ENCODE data around the gene UNC119. TPM values are rescaled to one million over a fixed set of nuclear protein-coding genes. Genes with fewer than 3 reads are reported as not detected.

UNC119 gene
- total RNA-seq, 2 experiments from 2014 or later: 14.2 to 14.9 TPM

DNA sequence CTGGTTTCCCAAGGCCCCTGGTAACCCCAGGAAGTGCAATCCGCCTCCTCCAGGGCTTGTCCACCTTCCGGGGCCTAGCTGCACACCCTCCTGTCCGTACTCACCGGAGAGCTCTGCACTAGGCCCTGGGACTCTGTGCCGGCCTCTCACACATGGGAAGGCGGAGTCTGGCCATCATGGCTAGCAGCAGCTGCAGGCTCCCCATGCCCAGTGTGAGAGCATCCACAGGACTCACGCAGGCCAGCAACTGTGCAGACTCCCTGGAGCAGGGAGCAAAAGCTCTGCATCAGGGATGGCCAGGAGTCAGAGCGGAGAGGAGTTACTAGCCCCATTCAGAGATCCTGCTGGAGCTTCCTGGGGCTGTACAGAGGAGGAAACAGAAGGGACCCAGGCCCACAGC lies 26.0 kb downstream of the UNC119 start:
- Histone ChIP-seq H3K9me2 (ENCODE audit: insufficient read depth, low read length) (no peaks in the 10 kb centered on the region), H3K79me2 (ENCODE audit: insufficient read depth, low read depth, low read length) (no peaks in the 10 kb centered on the region), H3K4me2 (ENCODE audit: low read length) (no peak overlapping the region), H3K9me3 (ENCODE audit: low read length) (no peaks in the 10 kb centered on the region), H3K36me3 (ENCODE audit: insufficient read depth, low read length) (no peaks in the 10 kb centered on the region), H4K20me1 (ENCODE audit: insufficient read depth, low read length) (no peaks in the 10 kb centered on the region), H3K27ac (ENCODE audit: low read depth, low read length, poor library complexity, severe bottlenecking) (no peak overlapping the region), H3K4me3 (ENCODE audit: low read depth, low read length, poor library complexity, severe bottlenecking) (no peak overlapping the region), H3K4me1 (ENCODE audit: insufficient read depth, low read length, poor library complexity, severe bottlenecking) (no peaks in the 10 kb centered on the region), H2AFZ (ENCODE audit: low read length) (no peak overlapping the region)
- no TSS peak for BruUV-seq (replicated peaks)
- no peak for DNase-seq (ENCODE audit: low spot score)
- intact Hi-C loops (cut with micrococcal nuclease; ENCODE audit: unreplicated experiment): no loop called here
- POLR2A ChIA-PET: interaction anchor here (1.0 kb wide), 1 partner anchor 118 kb away, joined by 3 read pairs; no protein-coding TSS in a partner anchor
- TF ChIP-seq CTCF (conservative IDR thresholded peaks at IDR 0.05; ENCODE audit: low read length) (no peak), EZH2phosphoT487 (IDR thresholded peaks at IDR 0.05; ENCODE audit: borderline replicate concordance, low read depth, low read length) (no peak)
- CTCF ChIA-PET (ENCODE audit: unreplicated experiment): interaction anchor here (0.6 kb wide), 1 partner anchor 83 kb away, joined by 4 read pairs; no protein-coding TSS in a partner anchor

GRCh38 chr17:28524476-28525424 lies 27.7 kb downstream of the UNC119 start:
- Histone ChIP-seq H3K36me3 (ENCODE audit: insufficient read depth, low read length) (no peaks in the 10 kb centered on the region), H3K9me3 (ENCODE audit: low read length) (no peaks in the 10 kb centered on the region), H3K4me2 (ENCODE audit: low read length) (no peak overlapping the region), H2AFZ (ENCODE audit: low read length) (no peak overlapping the region), H4K20me1 (ENCODE audit: insufficient read depth, low read length) (no peaks in the 10 kb centered on the region; the same call in 1 of the 2 replicates), H3K9me2 (ENCODE audit: insufficient read depth, low read length) (no peaks in the 10 kb centered on the region), H3K4me1 (ENCODE audit: insufficient read depth, low read length, poor library complexity, severe bottlenecking) (no peaks in the 10 kb centered on the region), H3K4me3 (ENCODE audit: low read depth, low read length, poor library complexity, severe bottlenecking) (no peak overlapping the region), H3K27ac (ENCODE audit: low read depth, low read length, poor library complexity, severe bottlenecking) (no peak overlapping the region), H3K79me2 (ENCODE audit: insufficient read depth, low read depth, low read length) (no peaks in the 10 kb centered on the region)
- no peak for DNase-seq (ENCODE audit: low spot score)
- no TSS peak for BruUV-seq (replicated peaks)
- intact Hi-C loops (cut with micrococcal nuclease; ENCODE audit: unreplicated experiment): no loop called here
- TF ChIP-seq CTCF (conservative IDR thresholded peaks at IDR 0.05; ENCODE audit: low read length) (no peak), EZH2phosphoT487 (IDR thresholded peaks at IDR 0.05; ENCODE audit: borderline replicate concordance, low read depth, low read length) (no peak)
- ChIA-PET POLR2A (no interaction called here), CTCF (ENCODE audit: unreplicated experiment) (no interaction called here)

DNA sequence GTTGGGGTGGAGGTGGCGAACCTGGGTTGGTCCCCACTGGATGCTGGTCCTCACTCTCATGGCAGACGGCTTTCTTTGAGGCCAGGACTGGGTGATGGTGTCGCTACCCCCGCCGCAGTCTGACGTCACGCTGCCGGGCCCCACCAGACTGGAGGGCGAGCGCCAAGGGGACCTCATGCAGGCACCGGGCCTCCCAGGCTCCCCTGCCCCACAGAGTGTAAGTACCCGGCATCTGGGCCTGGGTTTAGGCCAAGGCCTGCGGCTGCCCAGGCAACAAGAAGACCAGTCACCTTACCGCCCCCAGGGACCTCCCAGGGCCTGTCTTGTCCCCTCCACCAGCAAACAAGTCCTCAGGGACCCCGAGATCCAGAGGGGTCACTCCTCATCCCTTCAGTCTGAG lies 28.5 kb downstream of the UNC119 start:
- no peak overlapping the region for H3K4me3 ChIP-seq (ENCODE audit: low read depth, low read length, poor library complexity, severe bottlenecking)
- DNase-seq (ENCODE audit: low spot score): no peak
- H3K79me2 ChIP-seq (ENCODE audit: insufficient read depth, low read depth, low read length): no peaks in the 10 kb centered on the region
- no peaks in the 10 kb centered on the region; the same call in 1 of the 2 replicates for H4K20me1 ChIP-seq (ENCODE audit: insufficient read depth, low read length)
- no peak overlapping the region for H3K4me2 ChIP-seq (ENCODE audit: low read length)
- no peak overlapping the region for H2AFZ ChIP-seq (ENCODE audit: low read length)
- ChIA-PET CTCF (ENCODE audit: unreplicated experiment) (no interaction called here), POLR2A (no interaction called here)
- H3K36me3 ChIP-seq (ENCODE audit: insufficient read depth, low read length): no peaks in the 10 kb centered on the region
- intact Hi-C loops (cut with micrococcal nuclease; ENCODE audit: unreplicated experiment): no loop called here
- no peaks in the 10 kb centered on the region for H3K9me3 ChIP-seq (ENCODE audit: low read length)
- TF ChIP-seq CTCF (conservative IDR thresholded peaks at IDR 0.05; ENCODE audit: low read length): no peak
- no peak for TF ChIP-seq EZH2phosphoT487 (IDR thresholded peaks at IDR 0.05; ENCODE audit: borderline replicate concordance, low read depth, low read length)
- no peaks in the 10 kb centered on the region for H3K4me1 ChIP-seq (ENCODE audit: insufficient read depth, low read length, poor library complexity, severe bottlenecking)
- no TSS peak for BruUV-seq (replicated peaks)
- no peak overlapping the region for H3K27ac ChIP-seq (ENCODE audit: low read depth, low read length, poor library complexity, severe bottlenecking)
- H3K9me2 ChIP-seq (ENCODE audit: insufficient read depth, low read length): no peaks in the 10 kb centered on the region

Data from OCI-LY7 (cell line).